Adrenal gland (tissue), 12 donors: ENCODE data around the gene STAT4. TPM values are rescaled to one million over a fixed set of nuclear protein-coding genes. Genes with fewer than 3 reads are reported as not detected.

Source experiments
- DNase-seq, 7 donors: peaks; one replicate each; pipeline ENCODE4 v3.0.0-alpha.2; 2019 to 2020
- H3K27ac ChIP-seq, 5 donors: fragments of 200-600 bp; sonication (generic) in 4 of 5; 1 replicate in 3 of 5; 2 replicates in 2 of 5; pipeline versions ENCODE4 v1.5.1 to v1.8.0; 2016 to 2020; ENCODE audit warnings: mild to moderate bottlenecking in 1 of 5
- H3K27me3 ChIP-seq: fragments of 200-600 bp; 2 replicates; pipeline ENCODE4 v1.8.0; 2021
- H3K36me3 ChIP-seq, 2 donors: fragments of 200-600 bp; replicated peaks in 1 of 2; 1 replicate in 1 of 2; 2 replicates in 1 of 2; pipeline versions ENCODE4 v1.5.1 to v1.8.0; 2018 to 2022
- H3K4me1 ChIP-seq, 2 donors: fragments of 200-600 bp; replicated peaks in 1 of 2; 1 replicate in 1 of 2; 2 replicates in 1 of 2; pipeline versions ENCODE4 v1.5.1 to v1.8.0; 2018 to 2021
- H3K4me3 ChIP-seq, 4 donors: fragments of 200-600 bp; sonication (generic) in 3 of 4; one replicate each; pipeline ENCODE4 v1.5.1; 2016 to 2018
- H3K9me3 ChIP-seq, 3 donors: fragments of 200-600 bp; sonication (generic) in 1 of 3; replicated peaks in 1 of 3; 1 replicate in 2 of 3; 2 replicates in 1 of 3; pipeline versions ENCODE4 v1.5.1 to v1.8.0; 2016 to 2021
- POLR2A ChIP-seq, 2 donors: fragments of 450-650 bp; IDR thresholded peaks; one replicate each; pipeline ENCODE4 v1.6.1; 2017; ENCODE audit warnings: antibody characterized with exemption in 2 of 2, mild to moderate bottlenecking in 2 of 2, moderate library complexity in 1 of 2
- WGBS, 4 donors: extraction: QIAGEN DNeasy Blood & Tissue Kit in 2 of 4; methylation state at CpG; one replicate each; pipeline versions ENCODE4 v1.1.5 to v1.1.7; 2013 to 2017; 5-methylcytosine and 5-hydroxymethylcytosine counted together
- intact Hi-C, 2 donors: fragments of 100-400 bp; cut with DNase I; formaldehyde crosslinking; loops; one replicate each; pipeline versions ENCODE4 v1.14.1 to v1.15.0; 2022 to 2023
- polyA plus RNA-seq, 3 donors: library from polyadenylated mRNA; stranded (reverse); fragments of 200-250 nt in 2 of 3; fragments of 350-450 nt in 1 of 3; fragmentation: Illumina TruSeq in 1 of 3; extraction: RNeasy Lipid Tissue Mini Kit (QIAGEN cat#74804) in 1 of 3; gene quantifications; one replicate each; pipeline ENCODE4 v1.2.3, GENCODE V29; 2013 to 2014
- total RNA-seq, 9 donors: library from RNA; depleted of rRNA in 4 of 9; stranded (reverse); fragments of >200 nt in 4 of 9; fragments of 120-200 nt in 1 of 9; fragmentation: NEBNext Ultra II Directional in 1 of 9; extraction: Animal tissue kit (Norgen Biotek cat#: 25700) in 1 of 9; gene quantifications; one replicate each; pipeline versions ENCODE4 v1.1.0 to v1.2.4, GENCODE V29; 2013 to 2023
- TF ChIP-seq, protein P1 (sequence below), 6 experiments: fragments of 450-650 bp in 4 of 6; fragments of 200-600 bp in 2 of 6; sonication (generic) in 1 of 6; IDR thresholded peaks; 1 replicate in 5 of 6; 2 replicates in 1 of 6; pipeline versions ENCODE4 v1.5.1 to v1.8.0; 2016 to 2021; ENCODE audit warnings: antibody characterized with exemption in 6 of 6, mild to moderate bottlenecking in 2 of 6, moderate library complexity in 1 of 6
- donor health status: healthy with polysubstance abuse.
- donor health status: Bipolar disorder and iron deficiency.
- donor health status: DM: yes; HTN: yes; CAD: no.
- donor health status: DM: no; HTN: no; CAD: no.
- donor health status: DM: no; HTN: no; CAD: no.
- donor health status: DM: yes; HTN: yes; CAD: no.

The STAT4 gene
- total and polyA plus RNA-seq, 12 donors: 0.52 to 5.1 (median 1.4) TPM

GRCh38 chr2:190994148-190994547 lies 156.6 kb downstream of the STAT4 start:
- intact Hi-C loops: no loop called here
- no peaks in the 10 kb centered on the region for H3K27me3 ChIP-seq
- WGBS, 4 donors: 85 to 97% (median 93%) methylated on average over 7 of the region's 7 CpGs
- H3K4me1 ChIP-seq: no peaks in the 10 kb centered on the region
- TF ChIP-seq, protein P1, sequence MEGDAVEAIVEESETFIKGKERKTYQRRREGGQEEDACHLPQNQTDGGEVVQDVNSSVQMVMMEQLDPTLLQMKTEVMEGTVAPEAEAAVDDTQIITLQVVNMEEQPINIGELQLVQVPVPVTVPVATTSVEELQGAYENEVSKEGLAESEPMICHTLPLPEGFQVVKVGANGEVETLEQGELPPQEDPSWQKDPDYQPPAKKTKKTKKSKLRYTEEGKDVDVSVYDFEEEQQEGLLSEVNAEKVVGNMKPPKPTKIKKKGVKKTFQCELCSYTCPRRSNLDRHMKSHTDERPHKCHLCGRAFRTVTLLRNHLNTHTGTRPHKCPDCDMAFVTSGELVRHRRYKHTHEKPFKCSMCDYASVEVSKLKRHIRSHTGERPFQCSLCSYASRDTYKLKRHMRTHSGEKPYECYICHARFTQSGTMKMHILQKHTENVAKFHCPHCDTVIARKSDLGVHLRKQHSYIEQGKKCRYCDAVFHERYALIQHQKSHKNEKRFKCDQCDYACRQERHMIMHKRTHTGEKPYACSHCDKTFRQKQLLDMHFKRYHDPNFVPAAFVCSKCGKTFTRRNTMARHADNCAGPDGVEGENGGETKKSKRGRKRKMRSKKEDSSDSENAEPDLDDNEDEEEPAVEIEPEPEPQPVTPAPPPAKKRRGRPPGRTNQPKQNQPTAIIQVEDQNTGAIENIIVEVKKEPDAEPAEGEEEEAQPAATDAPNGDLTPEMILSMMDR (IDR thresholded peaks at IDR 0.05): no peak
- no peak for TF ChIP-seq POLR2A (IDR thresholded peaks at IDR 0.05)
- H3K36me3 ChIP-seq: peaks cover 0 to 90% of the 10 kb centered on the region in 2 donors
- no peak for DNase-seq
- H3K4me3 ChIP-seq: no peak overlapping the region
- H3K9me3 ChIP-seq: no peaks in the 10 kb centered on the region
- H3K27ac ChIP-seq: no peak overlapping the region

DNA sequence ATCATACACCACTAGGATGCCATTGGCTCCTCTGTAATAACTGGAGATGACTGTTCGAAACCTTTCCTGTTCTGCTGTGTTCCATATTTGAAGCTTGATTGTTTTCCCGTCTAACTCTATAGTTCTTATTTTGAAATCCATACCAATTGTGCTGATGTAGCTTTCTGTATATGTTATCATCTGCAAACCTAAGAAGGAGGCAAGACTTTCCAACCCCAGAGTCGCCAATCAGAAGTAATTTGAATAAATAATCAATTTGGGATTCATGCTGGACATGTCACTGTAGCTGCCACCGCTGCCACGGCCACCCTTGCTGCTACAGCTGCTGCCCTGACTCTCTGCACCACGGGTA lies 157.5 kb downstream of the STAT4 start:
- TF ChIP-seq, protein P1 (IDR thresholded peaks at IDR 0.05): no peak
- TF ChIP-seq POLR2A (IDR thresholded peaks at IDR 0.05): no peak
- Histone ChIP-seq H3K27ac (no peak overlapping the region), H3K4me1 (no peaks in the 10 kb centered on the region), H3K9me3 (no peaks in the 10 kb centered on the region), H3K36me3 (peaks cover 0 to 90% of the 10 kb centered on the region in 2 donors), H3K4me3 (no peak overlapping the region), H3K27me3 (no peaks in the 10 kb centered on the region)
- no peak for DNase-seq
- intact Hi-C loops: no loop called here
- 94 to 98% (median 95%) methylated on average over 6 of the region's 6 CpGs for WGBS, 4 donors

GRCh38 chr2:190990132-190990531 lies 160.7 kb downstream of the STAT4 start:
- H3K9me3 ChIP-seq: no peaks in the 10 kb centered on the region
- H3K36me3 ChIP-seq: peaks cover 0 to 90% of the 10 kb centered on the region in 2 donors
- no peak overlapping the region for H3K27ac ChIP-seq
- 86 to 90% (median 89%) methylated on average over 6 of the region's 6 CpGs for WGBS, 4 donors
- no peak for TF ChIP-seq POLR2A (IDR thresholded peaks at IDR 0.05)
- TF ChIP-seq, protein P1 (IDR thresholded peaks at IDR 0.05): no peak
- H3K27me3 ChIP-seq: no peaks in the 10 kb centered on the region
- intact Hi-C loops: no loop called here
- no peaks in the 10 kb centered on the region for H3K4me1 ChIP-seq
- no peak overlapping the region for H3K4me3 ChIP-seq
- DNase-seq: no peak

DNA sequence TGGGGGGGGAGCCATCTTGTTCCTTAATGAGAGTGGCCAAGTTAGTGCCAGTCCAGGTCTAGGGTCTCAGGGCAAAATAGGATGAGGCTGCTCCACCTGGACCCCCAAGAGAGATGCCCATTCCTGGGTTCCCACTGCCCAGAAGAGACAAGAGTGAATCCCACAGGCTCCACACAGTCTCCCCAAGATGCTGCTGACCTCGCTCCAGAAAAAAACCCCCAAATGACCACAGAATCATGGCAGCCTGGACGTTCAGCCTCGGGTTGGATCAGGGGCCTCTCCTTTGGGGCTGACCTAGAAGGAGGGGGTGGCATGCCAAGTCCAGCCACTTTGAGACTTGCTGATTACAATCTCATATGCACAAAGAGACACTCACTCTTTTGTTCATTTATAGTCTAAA lies 161.9 kb downstream of the STAT4 start:
- 94 to 99% (median 98%) methylated on average over 3 of the region's 3 CpGs; no CpG with 5 or more reads in 1 of the 4 donors for WGBS, 4 donors
- peaks cover 0 to 90% of the 10 kb centered on the region in 2 donors for H3K36me3 ChIP-seq
- DNase-seq: no peak
- H3K4me3 ChIP-seq: no peak overlapping the region
- no peaks in the 10 kb centered on the region for H3K9me3 ChIP-seq
- intact Hi-C loops: no loop called here
- H3K4me1 ChIP-seq: no peaks in the 10 kb centered on the region
- no peaks in the 10 kb centered on the region for H3K27me3 ChIP-seq
- no peak overlapping the region for H3K27ac ChIP-seq
- TF ChIP-seq, protein P1 (IDR thresholded peaks at IDR 0.05): no peak
- TF ChIP-seq POLR2A (IDR thresholded peaks at IDR 0.05): no peak
